ENCODE measurements around the gene CLCN5.
"Not testable (repeated sequence)": the region's sequence is repeated elsewhere in the genome, so short reads cannot be mapped to it uniquely, and the experiment has no call there.

Gene CLCN5

GRCh38 chrX:49995795-49996455 lies 73.5 kb downstream of the CLCN5 start:
- no peak for TF ChIP-seq CTCF (IDR thresholded peaks at IDR 0.05; ENCODE audit: low read depth, low read length)
- no peak for DNase-seq (ENCODE audit: extremely low read depth, low read depth)

GRCh38 chrX:49996474-49996873 lies 74.1 kb downstream of the CLCN5 start:
- DNase-seq (ENCODE audit: extremely low read depth, low read depth) = no peak
- TF ChIP-seq CTCF (IDR thresholded peaks at IDR 0.05; ENCODE audit: low read depth, low read length) = no peak

GRCh38 chrX:49999087-49999486 lies 76.7 kb downstream of the CLCN5 start:
- no peak for DNase-seq (ENCODE audit: extremely low read depth, low read depth)
- no peak for TF ChIP-seq CTCF (IDR thresholded peaks at IDR 0.05; ENCODE audit: low read depth, low read length)

GRCh38 chrX:50000937-50001542 lies 78.6 kb downstream of the CLCN5 start:
- no peak for TF ChIP-seq CTCF (IDR thresholded peaks at IDR 0.05; ENCODE audit: low read depth, low read length)
- no peak for DNase-seq (ENCODE audit: extremely low read depth, low read depth)

- TF ChIP-seq CTCF (IDR thresholded peaks at IDR 0.05; ENCODE audit: low read depth, low read length) = no peak
- no peak for DNase-seq (ENCODE audit: extremely low read depth, low read depth)
Observed at GRCh38 chrX:50002067-50002714, 79.8 kb downstream of the CLCN5 start.

GRCh38 chrX:50003467-50003866 lies 81.1 kb downstream of the CLCN5 start:
- TF ChIP-seq CTCF (IDR thresholded peaks at IDR 0.05; ENCODE audit: low read depth, low read length) = no peak
- no peak for DNase-seq (ENCODE audit: extremely low read depth, low read depth)

- no peak for DNase-seq (ENCODE audit: extremely low read depth, low read depth)
- no peak for TF ChIP-seq CTCF (IDR thresholded peaks at IDR 0.05; ENCODE audit: low read depth, low read length)
Observed at GRCh38 chrX:50003927-50004326, 81.5 kb downstream of the CLCN5 start.

- DNase-seq (ENCODE audit: extremely low read depth, low read depth) = not testable (repeated sequence)
Observed at GRCh38 chrX:50025591-50025990, 103.2 kb downstream of the CLCN5 start.
